Activated T-helper 2 cell treated with anti-CD3 and anti-CD28 coated beads, Interferon-gamma antibody, Interleukin-2, Interleukin-4, amounts not matched to agents 10 μg/mL and 5 μg/mL and 100 μg/mL, durations not matched to agents 14 hours and 24 hours and 36 hours (primary cell): ENCODE measurements around the gene PTPRN2. TPM values are rescaled to one million over a fixed set of nuclear protein-coding genes. Genes with fewer than 3 reads are reported as not detected.

Source experiments
- DNase-seq: peaks from one replicate; pipeline ENCODE4 v3.0.0; 2021; ENCODE audit warnings: low spot score
- H3K27ac Mint-ChIP-seq: one replicate; pipeline ENCODE4 v1.8.0; 2021; ENCODE audit warnings: mixed read lengths
- H3K27me3 Mint-ChIP-seq: one replicate; pipeline ENCODE4 v1.8.0; 2021; ENCODE audit warnings: low read depth, mixed read lengths
- H3K36me3 Mint-ChIP-seq: one replicate; pipeline ENCODE4 v1.8.0; 2021; ENCODE audit warnings: low read depth, mixed read lengths
- H3K4me1 Mint-ChIP-seq: one replicate; pipeline ENCODE4 v1.8.0; 2021; ENCODE audit warnings: low read depth, mixed read lengths
- H3K4me3 Mint-ChIP-seq: one replicate; pipeline ENCODE4 v1.8.0; 2021; ENCODE audit warnings: low read depth, mild to moderate bottlenecking, moderate library complexity, mixed read lengths
- H3K9me3 Mint-ChIP-seq: one replicate; pipeline ENCODE4 v1.8.0; 2021; ENCODE audit warnings: mixed read lengths
- intact Hi-C: fragments of 100-400 bp; cut with micrococcal nuclease; formaldehyde crosslinking; loops from one replicate; pipeline ENCODE4 v1.15.1; 2023
- total RNA-seq: library from RNA; stranded (reverse); gene quantifications from 2 replicates; pipeline ENCODE4 v1.2.3, GENCODE V29; 2022

PTPRN2 gene
- total RNA-seq, 1 donor from 2014 or later = 1.3 TPM

GRCh38 chr7:157690058-157690832, 897.4 kb downstream of the PTPRN2 start:
- Mint-ChIP-seq H3K9me3 (no peaks in the 10 kb centered on the region), H3K27ac (no peak overlapping the region), H3K4me3 (peak overlapping the region; percentile 66), H3K27me3 (peaks cover 58% of the 10 kb centered on the region), H3K36me3 (no peaks in the 10 kb centered on the region), H3K4me1 (peaks cover 7% of the 10 kb centered on the region)
- intact Hi-C loops = loop anchor here (2.0 kb wide), 1 partner anchor 1879 kb away; no protein-coding TSS in a partner anchor
- no peak for DNase-seq

DNA sequence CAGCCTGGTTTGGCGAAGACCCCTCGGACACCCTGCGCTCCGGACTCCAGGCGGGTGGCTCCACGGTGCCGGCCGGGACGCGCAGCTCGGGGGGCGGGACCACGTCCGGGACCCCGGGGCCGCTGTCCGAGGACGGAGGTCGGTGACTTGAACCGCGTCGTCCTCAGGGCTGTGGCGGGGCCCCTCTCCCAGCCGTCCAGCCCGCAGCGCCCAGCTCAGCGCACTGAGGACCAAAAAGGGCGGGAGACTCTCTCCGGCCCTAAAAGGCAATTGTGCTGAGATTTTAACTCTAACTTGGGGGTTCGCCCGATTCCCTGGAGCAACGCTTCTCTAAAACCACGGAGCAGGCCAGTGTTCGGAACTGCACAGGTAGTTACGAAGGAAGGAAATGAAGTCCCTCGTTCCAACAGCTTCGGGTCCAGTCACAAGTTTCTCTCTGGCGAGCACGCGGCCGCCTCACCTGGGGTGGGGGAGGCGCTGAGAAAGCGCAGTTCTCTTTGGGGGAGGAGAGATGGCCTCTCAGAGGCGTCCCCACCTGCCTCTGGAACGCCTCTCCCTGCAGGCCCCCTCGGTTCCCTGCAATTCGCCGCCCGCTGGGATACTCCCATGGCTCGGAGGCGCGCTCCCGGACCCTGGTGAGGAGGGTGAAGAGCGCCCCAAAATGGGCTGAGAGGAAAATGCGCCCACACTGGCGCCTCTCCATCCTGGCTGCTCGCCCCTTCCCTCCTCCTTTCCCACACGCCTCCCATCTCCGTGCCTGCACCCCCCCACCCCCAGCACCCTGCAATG, 898.2 kb downstream of the PTPRN2 start:
- H3K27ac Mint-ChIP-seq = no peak overlapping the region
- no peaks in the 10 kb centered on the region for H3K36me3 Mint-ChIP-seq
- peak overlapping the region; percentile 26 for H3K4me3 Mint-ChIP-seq
- no peak for DNase-seq
- peaks cover 54% of the 10 kb centered on the region for H3K27me3 Mint-ChIP-seq
- intact Hi-C loops = loop anchor here (2.0 to 5.0 kb wide), 3 partner anchors 257 to 1879 kb away; no protein-coding TSS in a partner anchor
- peaks cover 7% of the 10 kb centered on the region for H3K4me1 Mint-ChIP-seq
- H3K9me3 Mint-ChIP-seq = no peaks in the 10 kb centered on the region

GRCh38 chr7:157688533-157689268, 898.9 kb downstream of the PTPRN2 start:
- peaks cover 3% of the 10 kb centered on the region for H3K4me1 Mint-ChIP-seq
- H3K4me3 Mint-ChIP-seq = no peak overlapping the region
- no peak overlapping the region for H3K27ac Mint-ChIP-seq
- peaks cover 53% of the 10 kb centered on the region for H3K27me3 Mint-ChIP-seq
- no peak for DNase-seq
- intact Hi-C loops = loop anchor here (5.0 kb wide), 2 partner anchors 256 to 681 kb away; no protein-coding TSS in a partner anchor
- no peaks in the 10 kb centered on the region for H3K9me3 Mint-ChIP-seq
- no peaks in the 10 kb centered on the region for H3K36me3 Mint-ChIP-seq

DNA sequence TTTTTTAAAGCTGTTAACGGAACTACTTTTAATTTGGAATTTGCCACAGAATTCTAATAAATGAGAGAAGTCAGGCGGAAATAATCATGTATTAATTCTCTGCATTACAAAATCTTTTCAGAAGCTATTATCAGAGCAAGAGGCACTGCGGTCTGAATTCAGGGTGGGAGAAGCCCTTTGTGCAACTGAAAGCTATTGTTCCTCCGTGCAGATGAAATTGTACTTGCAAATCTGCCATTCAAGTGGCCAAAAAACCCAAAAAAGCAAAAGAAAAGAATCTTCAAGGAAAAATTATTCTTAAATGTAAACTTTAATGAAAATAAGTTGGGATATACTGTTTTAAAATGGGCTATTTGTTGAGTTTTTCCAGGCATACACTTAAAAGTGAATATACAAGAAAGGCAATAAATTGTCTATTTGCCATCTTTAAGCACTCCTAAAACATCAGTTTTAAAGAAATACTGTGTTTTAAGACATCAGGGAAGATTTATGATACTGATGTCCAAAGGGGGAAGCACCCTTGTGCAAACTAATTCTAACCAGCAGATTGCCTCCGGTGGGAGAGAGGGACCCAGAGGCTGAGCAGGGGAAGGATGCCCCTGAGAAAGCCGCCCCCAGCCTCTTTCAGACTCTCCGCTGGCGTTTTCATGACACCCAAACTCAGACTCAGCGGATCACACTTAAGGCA, 899.6 kb downstream of the PTPRN2 start:
- H3K4me3 Mint-ChIP-seq = no peak overlapping the region
- no peaks in the 10 kb centered on the region for H3K36me3 Mint-ChIP-seq
- H3K4me1 Mint-ChIP-seq = peaks cover 3% of the 10 kb centered on the region
- no peaks in the 10 kb centered on the region for H3K9me3 Mint-ChIP-seq
- H3K27me3 Mint-ChIP-seq = peaks cover 60% of the 10 kb centered on the region
- DNase-seq = no peak
- H3K27ac Mint-ChIP-seq = no peak overlapping the region
- intact Hi-C loops = loop anchor here (5.0 kb wide), 2 partner anchors 256 to 681 kb away; no protein-coding TSS in a partner anchor

GRCh38 chr7:157687158-157687557, 900.5 kb downstream of the PTPRN2 start:
- Mint-ChIP-seq H3K27ac (no peak overlapping the region), H3K4me3 (no peak overlapping the region), H3K27me3 (peaks cover 64% of the 10 kb centered on the region), H3K4me1 (peaks cover 3% of the 10 kb centered on the region), H3K9me3 (no peaks in the 10 kb centered on the region), H3K36me3 (peaks cover 4% of the 10 kb centered on the region)
- DNase-seq = no peak
- intact Hi-C loops = loop anchor here (5.0 kb wide), 2 partner anchors 255 to 680 kb away; no protein-coding TSS in a partner anchor

- H3K4me3 Mint-ChIP-seq = no peak overlapping the region
- intact Hi-C loops = loop anchor here (5.0 kb wide), 2 partner anchors 254 to 679 kb away; no protein-coding TSS in a partner anchor
- H3K4me1 Mint-ChIP-seq = peaks cover 3% of the 10 kb centered on the region
- peaks cover 69% of the 10 kb centered on the region for H3K27me3 Mint-ChIP-seq
- no peaks in the 10 kb centered on the region for H3K9me3 Mint-ChIP-seq
- no peak for DNase-seq
- H3K36me3 Mint-ChIP-seq = peaks cover 4% of the 10 kb centered on the region
- H3K27ac Mint-ChIP-seq = no peak overlapping the region
Observed at GRCh38 chr7:157686285-157686894, 901.2 kb downstream of the PTPRN2 start.

DNA sequence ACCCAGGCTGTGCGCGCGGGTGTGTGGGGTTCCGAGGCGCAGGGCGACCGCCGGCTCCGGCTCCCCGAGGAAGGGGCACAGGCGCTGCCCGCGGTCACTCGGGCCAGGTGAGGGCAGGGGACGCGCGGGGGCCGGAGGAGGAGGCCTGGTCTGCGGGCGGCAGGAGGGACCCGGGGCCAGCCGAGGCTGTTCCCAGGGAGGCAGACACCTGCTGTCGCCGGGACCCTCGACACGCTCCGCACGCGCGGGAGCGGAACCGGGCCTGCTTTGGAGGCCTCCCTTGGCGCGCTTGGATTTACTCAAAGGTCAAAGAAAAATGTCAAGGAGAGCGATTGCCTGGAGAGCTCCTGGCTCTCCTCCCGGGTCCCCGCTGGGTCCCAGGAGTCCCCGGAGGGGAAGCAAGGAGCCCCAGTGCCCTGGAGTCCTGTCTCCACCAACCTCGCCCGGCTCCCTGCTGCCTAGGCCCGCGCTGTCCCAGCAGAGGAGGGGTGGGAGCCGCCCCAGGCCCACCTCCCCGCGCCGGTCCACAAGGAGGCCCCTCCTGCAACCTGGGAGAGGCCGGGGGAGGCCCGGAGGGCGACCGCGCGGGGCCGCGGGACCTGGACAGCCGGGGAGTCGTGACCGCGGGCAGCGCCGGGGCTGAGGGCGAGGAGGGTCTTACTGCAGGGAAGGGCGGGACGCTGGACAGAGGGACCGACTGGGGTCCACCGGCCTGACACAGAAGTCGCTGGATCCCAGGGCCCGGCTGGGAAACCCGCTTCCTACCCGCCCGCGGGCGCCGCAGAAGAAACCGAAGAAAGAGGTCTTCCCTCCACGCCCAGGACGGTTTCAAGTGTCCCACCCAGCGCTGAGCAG, 902.0 kb downstream of the PTPRN2 start:
- DNase-seq = no peak
- H3K4me3 Mint-ChIP-seq = no peak overlapping the region
- peaks cover 4% of the 10 kb centered on the region for H3K36me3 Mint-ChIP-seq
- no peaks in the 10 kb centered on the region for H3K9me3 Mint-ChIP-seq
- peaks cover 2% of the 10 kb centered on the region for H3K4me1 Mint-ChIP-seq
- intact Hi-C loops = loop anchor here (5.0 kb wide), 2 partner anchors 253 to 678 kb away; no protein-coding TSS in a partner anchor
- peaks cover 72% of the 10 kb centered on the region for H3K27me3 Mint-ChIP-seq
- no peak overlapping the region for H3K27ac Mint-ChIP-seq

GRCh38 chr7:157684909-157685429, 902.7 kb downstream of the PTPRN2 start:
- DNase-seq = no peak
- Mint-ChIP-seq H3K27me3 (peaks cover 76% of the 10 kb centered on the region), H3K9me3 (no peaks in the 10 kb centered on the region), H3K27ac (no peak overlapping the region), H3K4me3 (no peak overlapping the region), H3K36me3 (peaks cover 4% of the 10 kb centered on the region), H3K4me1 (peaks cover 2% of the 10 kb centered on the region)
- intact Hi-C loops = loop anchor here (5.0 kb wide), 2 partner anchors 253 to 678 kb away; no protein-coding TSS in a partner anchor

DNA sequence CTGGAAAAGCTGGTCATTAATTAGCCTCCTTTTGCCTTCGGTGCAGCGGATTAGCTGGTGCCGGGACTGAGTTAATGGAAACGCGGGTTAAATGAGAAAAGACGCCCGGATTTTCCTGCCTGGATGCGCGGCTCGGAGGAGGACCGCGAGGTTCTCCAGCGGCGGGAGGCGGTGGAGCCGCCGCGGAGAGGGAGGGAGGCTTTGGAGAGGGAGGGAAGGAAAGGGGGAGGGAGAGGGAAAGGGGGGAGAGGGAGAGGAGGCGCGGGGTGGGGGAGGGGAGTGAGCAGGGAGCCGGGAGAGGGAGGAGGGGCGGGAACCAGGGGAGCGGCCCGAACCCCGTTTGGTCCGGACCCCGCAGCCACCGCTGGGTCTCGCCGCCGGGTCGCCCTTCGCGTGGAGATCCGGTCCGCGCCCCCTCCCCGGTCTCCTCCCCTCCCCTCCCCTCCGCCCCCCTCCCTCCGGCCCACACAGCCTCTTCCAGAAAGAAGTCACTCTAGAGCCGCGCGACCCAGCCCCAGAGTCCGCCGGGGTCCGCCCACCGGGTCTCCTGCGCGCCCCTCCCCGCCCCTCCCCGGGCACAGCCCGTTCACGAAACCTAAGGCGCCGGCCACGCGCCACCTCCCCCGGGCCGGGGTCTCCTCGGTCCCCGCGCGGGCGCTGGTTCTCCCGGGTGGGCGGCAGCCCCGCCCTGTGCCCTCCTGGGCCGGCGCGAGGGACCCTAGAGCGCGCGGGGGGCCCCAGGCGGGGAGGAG, 903.3 kb downstream of the PTPRN2 start:
- H3K27ac Mint-ChIP-seq = no peak overlapping the region
- peaks cover 4% of the 10 kb centered on the region for H3K36me3 Mint-ChIP-seq
- H3K27me3 Mint-ChIP-seq = peaks cover 76% of the 10 kb centered on the region
- H3K4me3 Mint-ChIP-seq = no peak overlapping the region
- no peak for DNase-seq
- no peaks in the 10 kb centered on the region for H3K9me3 Mint-ChIP-seq
- H3K4me1 Mint-ChIP-seq = no peaks in the 10 kb centered on the region
- intact Hi-C loops = no loop called here

- Mint-ChIP-seq H3K4me1 (no peaks in the 10 kb centered on the region), H3K4me3 (no peak overlapping the region), H3K27ac (no peak overlapping the region), H3K36me3 (peaks cover 4% of the 10 kb centered on the region), H3K27me3 (peaks cover 82% of the 10 kb centered on the region), H3K9me3 (no peaks in the 10 kb centered on the region)
- no peak for DNase-seq
- intact Hi-C loops = no loop called here
Observed at GRCh38 chr7:157683747-157684156, 903.9 kb downstream of the PTPRN2 start.
